Keratinocyte (primary cell): ENCODE measurements around the gene FBLN1.
A peak's percentile ranks its signal among the peaks of the same experiment; 100 is the strongest.

Experiments used
- EZH2 ChIP-seq: IDR thresholded peaks from one replicate; pipeline ENCODE4 v1.6.1; 2012; ENCODE audit warnings: inconsistent platforms, mild to moderate bottlenecking, low read length, moderate library complexity
- TF ChIP-seq, protein P1 (sequence below), 3 experiments: IDR thresholded peaks in 1 of 3; conservative IDR thresholded peaks in 1 of 3; optimal IDR thresholded peaks in 1 of 3; 2 replicates in 2 of 3; 3 replicates in 1 of 3; pipeline versions ENCODE3 to v1.5.1; 2011; ENCODE audit warnings: low read length in 3 of 3, mild to moderate bottlenecking in 3 of 3, moderate library complexity in 2 of 3, control low read depth in 1 of 3, inconsistent platforms in 1 of 3; ENCODE audit not compliant: insufficient read depth in 2 of 3; ENCODE audit errors: extremely low read depth in 1 of 3

DNA sequence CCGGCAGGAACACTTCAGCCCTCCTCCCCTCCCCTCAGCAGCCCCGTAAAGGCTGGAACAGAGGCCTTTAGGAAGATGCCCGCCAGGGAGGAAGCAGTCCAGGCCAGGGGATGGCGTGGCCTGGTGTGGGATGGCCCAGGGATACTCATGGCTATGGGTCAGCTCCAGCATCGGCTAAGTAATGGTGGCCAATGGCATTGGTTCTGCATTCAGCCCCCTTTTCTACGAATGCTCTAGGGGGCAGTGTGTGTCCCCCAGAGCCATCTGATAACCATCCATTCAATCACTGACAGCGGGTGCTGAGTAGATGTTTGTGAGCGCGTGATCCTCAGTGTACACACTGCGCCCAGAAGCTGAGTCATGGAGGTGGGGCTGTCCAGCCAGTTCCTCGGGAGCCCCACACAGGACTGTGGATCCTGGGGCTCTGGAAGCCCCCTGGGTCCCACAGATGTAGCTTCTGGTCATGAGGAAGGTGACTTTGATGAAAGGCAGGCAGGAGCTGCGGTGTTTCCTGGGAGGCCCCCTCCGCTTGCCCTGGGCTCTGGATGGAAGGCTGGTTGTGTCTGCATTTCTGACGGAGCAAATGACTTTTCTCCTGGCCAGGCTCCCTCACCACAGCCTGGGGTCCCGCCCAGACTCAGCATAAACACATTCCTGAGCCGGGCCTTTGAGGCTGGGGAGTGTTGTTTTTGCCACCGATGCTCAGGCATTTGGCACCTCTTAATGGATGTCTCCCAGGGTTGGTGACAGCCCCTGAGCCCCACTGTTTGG, 46.5 kb downstream of the FBLN1 start:
- TF ChIP-seq, protein P1, sequence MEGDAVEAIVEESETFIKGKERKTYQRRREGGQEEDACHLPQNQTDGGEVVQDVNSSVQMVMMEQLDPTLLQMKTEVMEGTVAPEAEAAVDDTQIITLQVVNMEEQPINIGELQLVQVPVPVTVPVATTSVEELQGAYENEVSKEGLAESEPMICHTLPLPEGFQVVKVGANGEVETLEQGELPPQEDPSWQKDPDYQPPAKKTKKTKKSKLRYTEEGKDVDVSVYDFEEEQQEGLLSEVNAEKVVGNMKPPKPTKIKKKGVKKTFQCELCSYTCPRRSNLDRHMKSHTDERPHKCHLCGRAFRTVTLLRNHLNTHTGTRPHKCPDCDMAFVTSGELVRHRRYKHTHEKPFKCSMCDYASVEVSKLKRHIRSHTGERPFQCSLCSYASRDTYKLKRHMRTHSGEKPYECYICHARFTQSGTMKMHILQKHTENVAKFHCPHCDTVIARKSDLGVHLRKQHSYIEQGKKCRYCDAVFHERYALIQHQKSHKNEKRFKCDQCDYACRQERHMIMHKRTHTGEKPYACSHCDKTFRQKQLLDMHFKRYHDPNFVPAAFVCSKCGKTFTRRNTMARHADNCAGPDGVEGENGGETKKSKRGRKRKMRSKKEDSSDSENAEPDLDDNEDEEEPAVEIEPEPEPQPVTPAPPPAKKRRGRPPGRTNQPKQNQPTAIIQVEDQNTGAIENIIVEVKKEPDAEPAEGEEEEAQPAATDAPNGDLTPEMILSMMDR (optimal IDR thresholded peaks at IDR 0.05 in 1 of 3, IDR thresholded peaks at IDR 0.05 in 1 of 3, conservative IDR thresholded peaks at IDR 0.05 in 1 of 3; ENCODE audit: extremely low read depth in 1 of 3, insufficient read depth in 2 of 3, low read length in 3 of 3): peak; percentile 20 to 70 (median 63)
- no peak for TF ChIP-seq EZH2
